LNCAP (cell line): ENCODE data around the gene ZNF532.

Source experiments
- TF ChIP-seq, protein P1 (sequence below): fragments of 450-650 bp; IDR thresholded peaks from 2 replicates; pipeline ENCODE4 v1.5.1; 2017; ENCODE audit warnings: mild to moderate bottlenecking

The ZNF532 gene

DNA sequence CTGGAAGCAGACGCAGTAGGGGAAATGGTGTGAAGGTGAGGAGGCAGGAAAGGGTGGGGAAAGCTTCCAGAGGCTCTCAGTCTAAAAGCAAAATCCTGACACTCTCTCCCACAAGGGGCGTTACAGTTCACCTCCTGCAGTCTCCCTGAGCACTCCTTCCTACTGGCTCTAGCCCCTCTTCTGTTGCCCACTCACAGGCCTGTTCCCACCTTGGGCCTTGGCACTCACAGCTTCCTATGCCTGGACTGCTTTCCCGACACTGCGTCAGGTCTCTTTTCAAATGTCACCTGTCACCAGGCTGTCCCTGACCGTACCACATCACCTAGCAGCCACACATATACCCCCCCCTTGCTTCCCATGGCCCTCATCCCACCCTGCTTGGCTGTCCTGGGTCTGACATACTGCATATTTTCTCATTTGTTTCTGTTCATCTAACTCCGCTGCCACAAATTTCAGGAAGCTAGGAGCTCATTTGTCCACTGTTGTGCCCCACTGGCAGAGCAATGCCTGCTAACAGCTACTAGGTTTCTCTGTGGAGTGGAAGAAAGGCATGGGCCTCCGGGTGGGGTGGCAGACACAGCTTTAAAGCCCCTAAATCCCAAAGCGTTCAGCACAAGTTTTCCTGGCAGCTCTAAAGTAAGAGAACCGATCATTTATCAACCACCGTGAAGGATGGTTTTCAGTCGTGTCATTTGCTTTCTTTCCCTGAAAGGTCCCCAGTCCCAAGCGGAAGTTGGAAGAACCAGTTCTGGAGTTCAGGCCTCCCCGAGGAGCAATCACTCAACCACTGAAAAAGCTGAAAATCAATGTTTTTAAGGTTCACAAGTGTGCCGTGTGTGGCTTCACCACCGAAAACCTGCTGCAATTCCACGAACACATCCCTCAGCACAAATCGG is 118.8 kb downstream of the ZNF532 start:
- TF ChIP-seq, protein P1, sequence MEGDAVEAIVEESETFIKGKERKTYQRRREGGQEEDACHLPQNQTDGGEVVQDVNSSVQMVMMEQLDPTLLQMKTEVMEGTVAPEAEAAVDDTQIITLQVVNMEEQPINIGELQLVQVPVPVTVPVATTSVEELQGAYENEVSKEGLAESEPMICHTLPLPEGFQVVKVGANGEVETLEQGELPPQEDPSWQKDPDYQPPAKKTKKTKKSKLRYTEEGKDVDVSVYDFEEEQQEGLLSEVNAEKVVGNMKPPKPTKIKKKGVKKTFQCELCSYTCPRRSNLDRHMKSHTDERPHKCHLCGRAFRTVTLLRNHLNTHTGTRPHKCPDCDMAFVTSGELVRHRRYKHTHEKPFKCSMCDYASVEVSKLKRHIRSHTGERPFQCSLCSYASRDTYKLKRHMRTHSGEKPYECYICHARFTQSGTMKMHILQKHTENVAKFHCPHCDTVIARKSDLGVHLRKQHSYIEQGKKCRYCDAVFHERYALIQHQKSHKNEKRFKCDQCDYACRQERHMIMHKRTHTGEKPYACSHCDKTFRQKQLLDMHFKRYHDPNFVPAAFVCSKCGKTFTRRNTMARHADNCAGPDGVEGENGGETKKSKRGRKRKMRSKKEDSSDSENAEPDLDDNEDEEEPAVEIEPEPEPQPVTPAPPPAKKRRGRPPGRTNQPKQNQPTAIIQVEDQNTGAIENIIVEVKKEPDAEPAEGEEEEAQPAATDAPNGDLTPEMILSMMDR = no peak

DNA sequence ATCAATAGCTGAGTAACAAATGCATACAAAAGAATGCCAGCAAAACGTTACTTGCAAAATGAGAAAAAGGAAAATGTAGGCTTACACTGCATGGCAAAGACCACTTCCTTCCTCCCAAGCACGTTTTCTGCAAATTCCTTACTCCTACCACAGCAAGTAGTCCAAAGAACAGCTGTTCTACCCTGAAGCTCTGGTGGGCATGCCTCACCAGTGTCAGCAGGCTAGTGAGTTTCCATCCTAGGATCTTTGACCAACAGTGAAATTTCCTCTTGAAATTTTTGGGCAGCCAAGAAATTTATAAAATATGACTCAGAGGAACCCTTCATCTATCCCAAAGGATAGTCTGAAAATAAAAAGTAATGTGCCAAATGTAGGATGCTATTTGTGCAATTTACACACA is 123.9 kb downstream of the ZNF532 start:
- TF ChIP-seq, protein P1 = no peak

DNA sequence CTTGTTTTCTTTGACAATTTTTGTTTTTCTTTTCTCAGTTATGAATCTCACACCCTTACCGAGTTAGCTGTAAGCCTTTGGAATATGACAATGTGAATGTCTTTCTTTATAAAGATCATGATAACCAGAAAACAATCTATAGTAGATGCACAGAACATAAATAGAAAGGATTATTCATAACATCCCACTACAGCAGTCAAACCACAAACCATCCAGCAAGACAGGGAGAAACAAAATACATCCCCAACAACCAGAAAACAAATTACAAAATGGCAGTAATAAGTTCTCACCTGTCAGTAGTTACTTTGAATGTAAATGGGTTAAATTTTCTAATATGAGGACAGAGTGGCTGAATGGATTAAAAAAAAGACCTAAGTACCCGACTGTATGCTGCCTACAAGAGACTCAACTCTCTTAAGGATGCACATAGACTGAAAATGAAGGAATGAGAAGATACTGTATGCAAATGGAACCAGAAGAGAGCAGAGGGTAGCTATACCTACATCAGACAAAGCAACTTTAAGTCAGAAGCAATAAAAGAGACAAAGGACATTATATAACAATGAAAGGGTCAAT is 124.6 kb downstream of the ZNF532 start:
- TF ChIP-seq, protein P1 = no peak

GRCh38 chr18:58990720-58991119 is 126.0 kb downstream of the ZNF532 start:
- TF ChIP-seq, protein P1 = no peak

DNA sequence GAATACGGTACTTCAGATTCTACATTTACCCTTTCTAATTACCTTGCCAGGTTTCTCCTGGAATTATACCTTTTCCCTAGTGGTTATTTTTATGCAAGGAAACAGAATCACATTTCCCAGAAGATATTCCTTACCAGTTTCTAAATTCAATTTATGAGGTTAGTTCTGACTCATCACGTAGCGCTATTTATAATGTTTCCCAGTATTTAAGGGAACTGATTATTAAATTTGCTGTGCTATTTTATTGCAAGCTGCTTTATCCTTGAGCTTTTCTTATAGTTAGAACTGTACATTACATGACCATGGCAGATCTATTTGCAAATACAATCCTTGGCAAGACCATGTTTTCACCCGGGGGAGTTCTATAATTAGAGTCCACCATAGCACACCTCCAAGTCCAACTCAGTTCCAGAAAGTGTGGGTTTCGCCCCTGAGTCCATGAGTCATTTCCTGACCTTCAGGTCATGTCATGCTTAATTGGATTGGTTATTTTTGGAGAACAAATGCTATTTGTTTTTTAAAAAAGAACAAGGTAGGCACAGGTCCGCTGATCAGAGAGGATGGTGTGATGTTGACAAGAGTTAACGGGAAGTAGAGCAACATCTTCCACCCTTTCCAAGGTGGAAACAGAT is 126.6 kb downstream of the ZNF532 start:
- TF ChIP-seq, protein P1 = no peak

GRCh38 chr18:58992301-58993231 is 127.9 kb downstream of the ZNF532 start:
- TF ChIP-seq, protein P1 = no peak

DNA sequence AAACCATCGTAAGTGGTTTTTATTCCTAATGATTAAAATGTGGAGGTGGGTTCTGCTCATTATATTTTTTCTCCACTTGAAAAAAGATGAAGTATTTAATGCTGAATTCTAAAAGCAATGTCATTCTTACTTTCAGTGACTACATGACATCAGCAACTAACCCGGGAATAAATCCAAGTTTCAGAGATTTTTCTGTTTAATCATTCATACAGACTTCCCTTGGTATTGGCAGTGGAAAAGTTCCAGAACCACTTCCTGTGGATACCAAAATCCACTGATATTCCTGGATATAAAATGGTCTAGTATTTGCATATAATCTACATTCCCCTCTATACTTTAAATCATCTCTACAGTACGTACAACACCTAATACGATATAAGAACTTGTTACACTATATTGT is 128.6 kb downstream of the ZNF532 start:
- TF ChIP-seq, protein P1 = no peak
